ENCODE data around the gene PDE6G.
A peak's percentile ranks its signal among the peaks of the same experiment; 100 is the strongest.

DNA sequence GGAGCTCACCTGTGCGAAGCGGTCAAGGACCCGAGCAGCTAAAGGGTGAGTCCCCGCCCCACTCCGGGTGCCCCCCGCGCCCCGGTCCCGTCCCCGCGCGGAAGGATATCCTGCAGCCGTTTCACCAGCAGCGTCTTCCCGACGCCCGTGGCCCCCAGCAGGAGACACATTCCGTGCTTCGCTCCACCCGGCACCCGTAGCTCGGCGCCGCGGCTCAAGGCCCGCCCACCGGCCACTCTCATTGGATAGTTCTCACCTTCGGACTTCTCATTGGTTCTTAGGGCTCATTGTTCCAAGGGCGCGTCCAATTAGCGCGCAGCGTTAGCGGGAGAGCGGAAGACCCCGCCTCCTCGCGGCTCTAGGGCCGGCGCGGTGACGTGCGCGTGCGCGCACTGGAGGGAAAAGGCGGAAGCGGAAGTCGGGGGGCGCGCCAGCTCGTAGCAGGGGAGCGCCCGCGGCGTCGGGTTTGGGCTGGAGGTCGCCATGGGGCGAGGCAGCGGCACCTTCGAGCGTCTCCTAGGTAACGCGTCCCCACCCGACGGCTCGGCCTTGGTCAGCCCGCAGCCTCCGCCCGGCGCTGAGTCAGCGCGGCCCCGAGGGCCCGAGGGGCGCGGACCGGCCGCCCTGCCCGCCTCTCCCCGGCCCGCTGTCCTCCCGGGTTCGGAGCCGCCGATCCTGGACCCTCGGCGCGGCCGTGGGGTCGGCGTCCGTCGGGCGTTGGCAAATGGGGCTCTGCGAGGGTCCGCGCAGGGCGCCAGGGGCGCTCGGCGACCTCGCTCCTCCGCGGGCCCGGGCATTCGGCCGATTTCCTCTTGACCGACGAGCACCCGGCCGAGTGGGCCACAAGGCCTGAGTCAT is 27.5 kb upstream of the PDE6G start, which contains the start of the genes ARL16 and HGS:
- TF ChIP-seq, protein P1, sequence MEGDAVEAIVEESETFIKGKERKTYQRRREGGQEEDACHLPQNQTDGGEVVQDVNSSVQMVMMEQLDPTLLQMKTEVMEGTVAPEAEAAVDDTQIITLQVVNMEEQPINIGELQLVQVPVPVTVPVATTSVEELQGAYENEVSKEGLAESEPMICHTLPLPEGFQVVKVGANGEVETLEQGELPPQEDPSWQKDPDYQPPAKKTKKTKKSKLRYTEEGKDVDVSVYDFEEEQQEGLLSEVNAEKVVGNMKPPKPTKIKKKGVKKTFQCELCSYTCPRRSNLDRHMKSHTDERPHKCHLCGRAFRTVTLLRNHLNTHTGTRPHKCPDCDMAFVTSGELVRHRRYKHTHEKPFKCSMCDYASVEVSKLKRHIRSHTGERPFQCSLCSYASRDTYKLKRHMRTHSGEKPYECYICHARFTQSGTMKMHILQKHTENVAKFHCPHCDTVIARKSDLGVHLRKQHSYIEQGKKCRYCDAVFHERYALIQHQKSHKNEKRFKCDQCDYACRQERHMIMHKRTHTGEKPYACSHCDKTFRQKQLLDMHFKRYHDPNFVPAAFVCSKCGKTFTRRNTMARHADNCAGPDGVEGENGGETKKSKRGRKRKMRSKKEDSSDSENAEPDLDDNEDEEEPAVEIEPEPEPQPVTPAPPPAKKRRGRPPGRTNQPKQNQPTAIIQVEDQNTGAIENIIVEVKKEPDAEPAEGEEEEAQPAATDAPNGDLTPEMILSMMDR (IDR thresholded peaks at IDR 0.05), result no peak
- TF ChIP-seq POLR2A (IDR thresholded peaks at IDR 0.05) (no peak), POLR2AphosphoS5 (IDR thresholded peaks at IDR 0.05) (peak; percentile 63 to 72 (median 66))

Measured in breast epithelium (tissue), 3 donors.